GM12878 (cell line): ENCODE results near the gene KIAA1217. TPM values are rescaled to one million over a fixed set of nuclear protein-coding genes. Genes with fewer than 3 reads are reported as not detected.

Source experiments
- ATAC-seq: fragments of 200-7000 bp; cut with Tn5 transposase; 3 replicates; pipeline ENCODE4 v1.9.1; 2020; ENCODE audit warnings: mild to moderate bottlenecking, moderate library complexity
- BruUV-seq: library from RNA; stranded (reverse); fragments of 400-500 nt; replicated peaks from 2 replicates; lab custom pipeline; 2021; lab: Mats Ljungman, UMichigan
- CTCF ChIA-PET: fragments of 300-600 bp; sonication (Branson Sonifier 250); formaldehyde crosslinking; extraction: SDS; loops from one replicate; lab custom pipeline; 2021; ENCODE audit warnings: inconsistent platforms; lab: Yijun Ruan, JAX
- POLR2A ChIA-PET: fragments of 350-600 bp; formaldehyde crosslinking; extraction: SDS; loops from one replicate; lab custom pipeline; 2021; ENCODE audit warnings: inconsistent platforms; lab: Charles Lee
- RAD21 ChIA-PET: fragments of 300-600 bp; sonication (Branson Sonifier 250); formaldehyde crosslinking; loops from one replicate; lab custom pipeline; 2023; ENCODE audit warnings: antibody characterized with exemption; ENCODE audit not compliant: unreplicated experiment; lab: Charles Lee
- SMC1A ChIA-PET: fragments of 300-600 bp; sonication (Branson Sonifier 250); formaldehyde crosslinking; loops from one replicate; lab custom pipeline; 2023; ENCODE audit not compliant: unreplicated experiment, uncharacterized antibody; lab: Charles Lee
- DNase-seq: peaks from one replicate; pipeline ENCODE4 v3.0.0-alpha.2; 2011; ENCODE audit warnings: low read depth, low spot score
- FAIRE-seq: peaks from 3 replicates; lab custom pipeline; 2011; peaks lifted over from hg19 to GRCh38; lab: Jason Lieb, UNC
- H2AFZ ChIP-seq: 2 replicates; pipeline ENCODE4 v1.6.0; 2011; ENCODE audit warnings: low read depth, low read length, control low read depth; ENCODE audit not compliant: control insufficient read depth
- H3K27ac ChIP-seq: 2 replicates; pipeline ENCODE4 v1.5.1; 2011; ENCODE audit warnings: control low read depth; ENCODE audit not compliant: control insufficient read depth, insufficient read depth
- H3K27me3 ChIP-seq, 2 experiments: replicated peaks in 1 of 2; 2 replicates each; pipeline versions ENCODE4 v1.6.0 to v1.6.1; 2011; ENCODE audit warnings: low read length in 1 of 2; ENCODE audit not compliant: control insufficient read depth in 2 of 2, insufficient read depth in 2 of 2
- H3K36me3 ChIP-seq, 2 experiments: 2 replicates each; pipeline ENCODE4 v1.5.1; 2011; ENCODE audit warnings: low read length in 1 of 2; ENCODE audit not compliant: control insufficient read depth in 2 of 2, insufficient read depth in 2 of 2
- H3K4me1 ChIP-seq: 2 replicates; pipeline ENCODE4 v1.6.1; 2011; ENCODE audit warnings: mild to moderate bottlenecking, low read length, moderate library complexity, mixed read lengths; ENCODE audit not compliant: control insufficient read depth, insufficient read depth
- H3K4me2 ChIP-seq: 2 replicates; pipeline ENCODE4 v1.6.0; 2011; ENCODE audit warnings: control low read depth; ENCODE audit not compliant: control insufficient read depth, insufficient read depth
- H3K4me3 ChIP-seq: fragments of 200-600 bp; sonication (generic); 2 replicates; pipeline ENCODE4 v1.5.1; 2016
- H3K79me2 ChIP-seq: 2 replicates; pipeline ENCODE4 v1.6.0; 2011; ENCODE audit warnings: low read length; ENCODE audit not compliant: control insufficient read depth, insufficient read depth
- H3K9ac ChIP-seq: 2 replicates; pipeline ENCODE4 v1.8.0; 2011; ENCODE audit warnings: low read length, control low read depth, mixed read lengths; ENCODE audit not compliant: control insufficient read depth, insufficient read depth
- H3K9me3 ChIP-seq: replicated peaks from 3 replicates; pipeline ENCODE4 v1.5.1; 2011; ENCODE audit warnings: mild to moderate bottlenecking, low read length; ENCODE audit not compliant: control insufficient read depth, insufficient read depth
- H4K20me1 ChIP-seq: 2 replicates; pipeline ENCODE4 v1.6.0; 2011; ENCODE audit not compliant: control insufficient read depth, insufficient read depth
- BMI1 ChIP-seq: fragments of 450-650 bp; IDR thresholded peaks from 2 replicates; pipeline ENCODE4 v1.6.1; 2016; ENCODE audit warnings: mild to moderate bottlenecking, moderate library complexity, borderline replicate concordance
- E4F1 ChIP-seq: fragments of 450-650 bp; IDR thresholded peaks from 2 replicates; pipeline ENCODE4 v1.6.1; 2018; ENCODE audit warnings: borderline replicate concordance, mild to moderate bottlenecking; ENCODE audit not compliant: partially characterized antibody
- HDGF ChIP-seq: fragments of 450-650 bp; IDR thresholded peaks from 2 replicates; pipeline ENCODE4 v1.6.1; 2016; ENCODE audit warnings: antibody characterized with exemption
- RFX5 ChIP-seq: IDR thresholded peaks from 2 replicates; pipeline ENCODE4 v1.6.1; 2011; ENCODE audit warnings: low read depth, low read length, improper control_type of control experiment
- SRF ChIP-seq, 2 experiments: IDR thresholded peaks; 2 replicates each; pipeline ENCODE4 v1.6.1; 2011; ENCODE audit warnings: low read depth in 2 of 2, low read length in 2 of 2, mild to moderate bottlenecking in 1 of 2, moderate library complexity in 1 of 2
- STAT3 ChIP-seq: IDR thresholded peaks from 2 replicates; pipeline ENCODE4 v1.6.1; 2011; ENCODE audit warnings: low read depth, low read length, improper control_type of control experiment
- SUPT20H ChIP-seq: IDR thresholded peaks from 2 replicates; pipeline ENCODE4 v1.6.1; 2011; ENCODE audit warnings: low read depth, mild to moderate bottlenecking, low read length, moderate library complexity, borderline replicate concordance; ENCODE audit not compliant: control insufficient read depth
- TAF1 ChIP-seq: IDR thresholded peaks from 2 replicates; pipeline ENCODE4 v1.6.1; 2011; ENCODE audit warnings: mild to moderate bottlenecking, low read depth, low read length, borderline replicate concordance
- YBX1 ChIP-seq: fragments of 450-650 bp; IDR thresholded peaks from 2 replicates; pipeline ENCODE4 v1.6.1; 2016; ENCODE audit warnings: antibody characterized with exemption
- ZNF687 ChIP-seq: fragments of 450-650 bp; IDR thresholded peaks from 2 replicates; pipeline ENCODE4 v1.6.1; 2017; ENCODE audit warnings: mild to moderate bottlenecking, moderate library complexity
- WGBS: methylation state at CpG from one replicate; pipeline ENCODE4 v1.1.6; 2016; ENCODE audit warnings: low lambda C conversion rate; ENCODE audit not compliant: insufficient replicate concordance, insufficient coverage; ENCODE audit errors: missing lambda C conversion rate; 5-methylcytosine and 5-hydroxymethylcytosine counted together
- in situ Hi-C: fragments of 300-500 bp; cut with MboI; formaldehyde crosslinking; loops from 9 replicates; pipeline ENCODE4 v1.14.3; 2018; ENCODE audit warnings: mixed read lengths
- intact Hi-C: fragments of 100-400 bp; cut with micrococcal nuclease; formaldehyde crosslinking; loops from one replicate; pipeline ENCODE4 v1.14.2; 2022; ENCODE audit not compliant: unreplicated experiment
- polyA plus RNA-seq, 11 experiments: library from polyadenylated mRNA; depleted of rRNA in 4 of 11; unstranded in 6 of 11; stranded (reverse) in 5 of 11; fragments of >200 nt; fragmentation: Nextera tagmentation in 4 of 11; fragmentation: Illumina TruSeq in 1 of 11; extraction: Ambion mirVana in 4 of 11; extraction: Trizol in 1 of 11; gene quantifications; 1 replicate in 1 of 11; 2 replicates in 10 of 11; pipeline versions ENCODE4 v1.2.1 to v1.2.3, GENCODE V29; 2011 to 2016; ENCODE audit warnings: inconsistent platforms in 2 of 11, missing spikeins in 2 of 11, low read depth in 1 of 11
- total RNA-seq, 4 experiments: library from RNA; depleted of rRNA in 3 of 4; stranded (reverse); fragments of >200 nt in 3 of 4; fragmentation: Illumina TruSeq in 1 of 4; extraction: Trizol in 1 of 4; gene quantifications; 2 replicates each; pipeline versions ENCODE4 v1.2.1 to v1.2.3, GENCODE V29; 2013 to 2021
- TF ChIP-seq, protein P1 (sequence below): fragments of 450-650 bp; IDR thresholded peaks from 2 replicates; pipeline ENCODE4 v1.6.1; 2017; ENCODE audit warnings: low read depth, mild to moderate bottlenecking, moderate library complexity

KIAA1217 gene
- total and polyA plus RNA-seq, 10 of the 15 experiments (the other 5 are each of a cell fraction or from before 2014, with no cell fraction given): 0.57 to 3.8 (median 2.1) TPM

- TF ChIP-seq, protein P1, sequence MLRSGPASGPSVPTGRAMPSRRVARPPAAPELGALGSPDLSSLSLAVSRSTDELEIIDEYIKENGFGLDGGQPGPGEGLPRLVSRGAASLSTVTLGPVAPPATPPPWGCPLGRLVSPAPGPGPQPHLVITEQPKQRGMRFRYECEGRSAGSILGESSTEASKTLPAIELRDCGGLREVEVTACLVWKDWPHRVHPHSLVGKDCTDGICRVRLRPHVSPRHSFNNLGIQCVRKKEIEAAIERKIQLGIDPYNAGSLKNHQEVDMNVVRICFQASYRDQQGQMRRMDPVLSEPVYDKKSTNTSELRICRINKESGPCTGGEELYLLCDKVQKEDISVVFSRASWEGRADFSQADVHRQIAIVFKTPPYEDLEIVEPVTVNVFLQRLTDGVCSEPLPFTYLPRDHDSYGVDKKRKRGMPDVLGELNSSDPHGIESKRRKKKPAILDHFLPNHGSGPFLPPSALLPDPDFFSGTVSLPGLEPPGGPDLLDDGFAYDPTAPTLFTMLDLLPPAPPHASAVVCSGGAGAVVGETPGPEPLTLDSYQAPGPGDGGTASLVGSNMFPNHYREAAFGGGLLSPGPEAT: peak; percentile 50; the same call in 1 of the 2 replicates
- TF ChIP-seq, all 136 proteins: peak for 13
Measured at GRCh38 chr10:24394461-24395190, 185.7 kb downstream of the KIAA1217 start (continued).

DNA sequence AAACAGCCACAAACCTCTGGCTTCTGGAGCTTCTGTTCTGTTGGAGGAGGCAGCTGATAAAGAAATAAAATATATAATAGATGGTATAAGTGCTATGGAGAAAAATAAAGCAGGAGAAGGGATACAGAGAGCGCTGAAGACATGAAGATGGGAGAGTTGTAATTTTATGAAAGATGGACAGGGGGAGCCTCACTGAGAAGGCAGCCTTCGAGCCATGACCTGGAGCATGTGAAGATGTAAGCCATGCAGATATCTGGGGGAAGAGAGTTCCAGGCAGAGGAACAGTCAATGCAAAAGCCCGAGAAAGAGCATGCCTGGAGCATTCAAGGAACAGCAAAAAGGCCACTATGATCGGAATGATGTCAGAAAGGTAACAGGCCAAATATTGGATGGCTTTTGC lies 187.5 kb downstream of the KIAA1217 start:
- H3K79me2 ChIP-seq: no peaks in the 10 kb centered on the region
- H3K9me3 ChIP-seq: no peaks in the 10 kb centered on the region; the same call in 2 of the 3 replicates
- no peak overlapping the region for H2AFZ ChIP-seq
- in situ Hi-C loops: no loop called here
- no peaks in the 10 kb centered on the region; a peak in 1 of 4 replicates for H3K27me3 ChIP-seq
- 24% methylated on average over 4 of the region's 4 CpGs for WGBS
- no peaks in the 10 kb centered on the region for H3K4me1 ChIP-seq
- ChIA-PET RAD21 (no interaction called here), POLR2A (no interaction called here), SMC1A (interaction anchor here (0.6 kb wide), 1 partner anchor 538 kb away, joined by 4 read pairs; no protein-coding TSS in a partner anchor), CTCF (interaction anchor here (0.7 kb wide), 1 partner anchor 26 kb away, joined by 3 read pairs; no protein-coding TSS in a partner anchor)
- no peak overlapping the region for H3K9ac ChIP-seq
- no peak; the same call in 2 of the 3 replicates for ATAC-seq
- intact Hi-C loops: no loop called here
- H4K20me1 ChIP-seq: no peaks in the 10 kb centered on the region
- H3K36me3 ChIP-seq: no peaks in the 10 kb centered on the region
- DNase-seq: no peak
- H3K4me3 ChIP-seq: no peak overlapping the region
- no TSS peak for BruUV-seq
- TF ChIP-seq YBX1: no peak
- no peak for TF ChIP-seq SRF (IDR thresholded peaks at IDR 0.05; ENCODE audit: low read depth in 2 of 2, low read length in 2 of 2)
- TF ChIP-seq RFX5: no peak
- TF ChIP-seq HDGF: no peak
- TF ChIP-seq BMI1: no peak
- TF ChIP-seq STAT3: no peak
- no peak for TF ChIP-seq E4F1
- no peak for TF ChIP-seq TAF1
- no peak for TF ChIP-seq ZNF687
- no peak for TF ChIP-seq SUPT20H
- no peak overlapping the region for H3K27ac ChIP-seq
- FAIRE-seq: no peak
- H3K4me2 ChIP-seq: no peak overlapping the region
